Lung microvascular endothelial cell (primary cell): ENCODE results near the gene ARID4B. TPM values are rescaled to one million over a fixed set of nuclear protein-coding genes. Genes with fewer than 3 reads are reported as not detected.
"Not testable (repeated sequence)": the region's sequence is repeated elsewhere in the genome, so short reads cannot be mapped to it uniquely, and the experiment has no call there.

Experiments used
- DNase-seq, 2 donors: peaks; one replicate each; pipeline versions ENCODE4 v3.0.0 to v3.0.0-alpha.2; 2010; ENCODE audit warnings: low read depth in 2 of 2
- total RNA-seq: library from RNA; depleted of rRNA; stranded (reverse); fragments of >200 nt; gene quantifications from 2 replicates; pipeline ENCODE4 v1.2.1, GENCODE V29; 2014

The ARID4B gene
- total RNA-seq, 1 donor from 2014 or later: 43.8 TPM

GRCh38 chr1:235160957-235161684 lies 166.9 kb downstream of the ARID4B start, which contains the start of gene RBM34:
Gene RBM34, minus strand, starts transcription at chr1:235161250. Its CDS starts 24 bp downstream, at chr1:235161226.
- DNase-seq: peak; percentile 91

DNA sequence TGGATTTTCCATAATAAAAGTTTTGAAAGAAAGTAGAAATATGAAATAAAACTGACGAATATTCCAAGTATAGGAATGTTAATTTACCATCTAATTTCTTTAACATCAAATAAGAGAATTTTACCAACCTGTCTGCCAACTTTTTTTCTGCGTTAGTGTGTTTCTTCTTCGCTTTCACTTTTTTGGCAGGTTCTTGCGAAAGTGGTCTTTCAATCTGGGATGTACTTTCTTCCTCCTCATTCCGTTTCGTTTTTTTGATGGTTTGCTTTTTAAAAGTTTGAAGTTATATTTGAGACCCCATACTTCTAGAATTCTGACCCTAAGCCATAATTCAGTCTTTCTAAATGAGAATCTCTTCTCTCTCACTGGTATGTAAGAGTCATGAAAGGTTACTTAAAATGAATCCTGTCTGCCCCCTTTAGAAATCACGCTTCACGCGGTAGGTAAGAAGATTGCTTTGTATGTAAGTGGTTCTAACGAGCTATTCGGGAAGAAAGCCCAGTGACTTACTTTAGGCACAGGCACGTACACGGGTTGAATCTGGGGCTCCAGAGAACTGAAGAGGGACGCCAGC lies 167.5 kb downstream of the ARID4B start:
- peak; percentile 68 to 76 for DNase-seq

GRCh38 chr1:235159930-235160329 lies 168.0 kb downstream of the ARID4B start:
- not testable (repeated sequence) for DNase-seq

- DNase-seq: not testable (repeated sequence)
Observed at GRCh38 chr1:235159284-235159683, 168.7 kb downstream of the ARID4B start.

DNA sequence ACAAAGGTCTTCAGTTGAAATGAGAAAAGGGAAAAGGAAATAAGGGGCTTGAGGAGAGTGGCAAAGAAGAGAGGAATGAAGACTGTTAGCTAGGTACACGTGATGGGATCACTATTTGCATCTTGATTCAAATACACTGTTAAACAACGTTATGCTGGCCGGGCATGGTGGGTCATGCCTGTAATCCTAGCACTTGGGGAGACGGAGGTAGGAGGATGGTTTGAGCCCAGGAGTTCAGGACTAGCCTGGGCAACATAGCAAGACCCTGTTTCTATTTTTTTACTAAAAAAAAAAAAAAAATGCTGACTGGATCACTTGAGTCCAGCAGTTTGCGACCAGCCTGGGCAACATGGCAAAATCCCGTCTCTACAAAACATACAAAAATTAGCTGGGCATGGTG lies 169.3 kb downstream of the ARID4B start:
- DNase-seq: no peak

DNA sequence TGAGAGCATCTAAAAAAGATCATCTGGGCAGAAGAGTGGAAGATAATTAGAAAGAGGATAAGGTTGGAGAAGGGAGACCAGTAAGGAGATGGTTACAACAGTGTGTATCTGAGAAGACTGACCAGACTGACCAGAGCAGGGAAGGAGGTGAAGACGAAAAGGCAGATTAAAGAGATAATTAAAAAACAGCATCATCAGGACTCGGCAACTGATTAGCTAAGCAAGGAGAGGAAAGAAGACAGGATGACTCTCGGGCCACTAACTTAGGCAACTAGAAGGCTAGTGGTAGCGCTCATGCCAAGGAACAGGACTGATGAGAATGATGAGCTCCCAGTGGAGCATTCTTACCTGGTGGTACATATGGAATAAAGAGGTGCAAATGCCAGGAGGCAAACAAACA lies 170.8 kb downstream of the ARID4B start:
- DNase-seq: no peak

DNA sequence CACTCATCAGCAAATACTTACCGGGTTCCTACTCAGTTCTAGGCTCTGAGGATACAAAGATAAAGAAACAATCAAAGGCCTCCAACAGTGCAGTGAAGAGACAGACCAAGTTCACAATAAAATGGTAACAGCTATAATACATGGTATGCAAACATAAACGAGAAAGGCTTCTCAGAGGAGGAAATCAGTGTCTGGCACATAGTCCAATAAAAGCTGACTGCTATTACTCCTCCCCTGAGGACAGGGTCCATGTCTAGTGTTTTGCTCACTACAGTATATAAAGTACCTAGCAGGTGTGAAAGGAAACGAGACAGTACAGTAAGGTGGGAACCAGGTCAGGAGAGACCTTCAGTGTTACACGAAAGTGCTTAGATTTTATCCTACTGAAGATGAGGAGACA lies 171.2 kb downstream of the ARID4B start:
- no peak for DNase-seq

- DNase-seq: no peak
Observed at GRCh38 chr1:235156265-235156664, 171.7 kb downstream of the ARID4B start.

- DNase-seq: no peak
Observed at GRCh38 chr1:235152235-235152634, 175.7 kb downstream of the ARID4B start.

- no peak for DNase-seq
Observed at GRCh38 chr1:235151033-235151432, 176.9 kb downstream of the ARID4B start.

DNA sequence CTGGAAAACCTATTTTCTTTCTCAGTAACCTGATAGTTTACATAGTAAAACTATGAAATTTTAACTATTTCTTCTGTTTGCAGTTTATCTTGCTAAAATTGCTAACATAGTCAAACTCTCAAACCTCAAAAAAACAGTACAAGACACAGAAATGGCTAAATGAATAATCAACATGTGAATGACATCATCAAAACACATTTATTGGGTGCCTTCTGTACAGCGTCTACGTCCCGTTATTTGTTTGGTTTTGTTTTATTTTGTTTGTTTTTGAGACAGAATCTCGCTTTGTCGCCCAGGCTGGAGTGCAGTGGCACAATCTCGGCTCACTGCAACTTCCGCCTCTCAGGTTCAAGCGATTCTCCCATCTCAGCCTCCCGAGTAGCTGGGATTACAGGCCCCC lies 178.2 kb downstream of the ARID4B start:
- no peak for DNase-seq

- no peak for DNase-seq
Observed at GRCh38 chr1:235147269-235147668, 180.7 kb downstream of the ARID4B start.

DNA sequence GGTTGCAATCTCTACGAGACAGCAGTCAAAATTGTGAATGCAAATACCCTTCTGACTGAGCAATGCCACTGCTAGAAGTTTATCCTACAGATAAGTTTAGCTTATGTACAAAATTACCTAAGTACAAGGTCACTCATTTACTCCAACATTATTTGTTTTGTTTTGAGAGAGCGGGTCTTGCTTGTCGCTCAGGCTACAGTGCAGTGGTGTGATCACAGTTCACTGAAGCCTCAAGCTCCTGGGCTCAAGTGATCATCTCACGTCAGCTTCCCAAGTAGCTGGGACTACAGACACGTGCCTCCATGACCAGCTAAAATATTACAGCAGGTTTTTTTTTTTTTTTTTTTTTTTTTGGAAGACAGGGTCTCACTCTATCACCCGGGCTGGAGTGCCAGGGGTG lies 182.3 kb downstream of the ARID4B start:
- DNase-seq: no peak

- DNase-seq: no peak
Observed at GRCh38 chr1:235142991-235143390, 185.0 kb downstream of the ARID4B start.

GRCh38 chr1:235139315-235139714 lies 188.7 kb downstream of the ARID4B start:
- DNase-seq: no peak

GRCh38 chr1:235138821-235139220 lies 189.2 kb downstream of the ARID4B start:
- no peak for DNase-seq

GRCh38 chr1:235136111-235136510 lies 191.9 kb downstream of the ARID4B start:
- DNase-seq: peak in 1 of 2 donors; percentile 36

- DNase-seq: no peak
Observed at GRCh38 chr1:235134171-235134570, 193.8 kb downstream of the ARID4B start.

- no peak for DNase-seq
Observed at GRCh38 chr1:235133086-235133485, 194.9 kb downstream of the ARID4B start.

DNA sequence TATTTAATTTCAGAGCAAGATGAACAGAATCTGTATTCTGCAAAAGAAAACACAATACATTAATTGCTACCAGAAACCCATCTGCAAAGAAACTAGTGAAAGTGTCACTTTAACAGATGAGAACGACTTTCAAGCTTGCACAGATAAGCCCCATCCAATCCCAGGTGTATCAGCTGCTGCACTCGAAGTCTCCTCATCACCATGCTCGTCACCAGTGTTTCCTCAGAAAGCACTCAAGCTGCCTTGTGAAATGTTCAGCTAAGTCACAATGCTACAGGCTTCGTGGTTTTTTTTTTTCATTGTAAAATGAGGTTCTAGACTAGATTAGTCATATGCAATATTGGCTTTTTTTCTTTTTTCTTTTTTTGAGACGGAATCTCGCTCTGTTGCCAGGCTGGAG lies 196.0 kb downstream of the ARID4B start:
- DNase-seq: no peak

DNA sequence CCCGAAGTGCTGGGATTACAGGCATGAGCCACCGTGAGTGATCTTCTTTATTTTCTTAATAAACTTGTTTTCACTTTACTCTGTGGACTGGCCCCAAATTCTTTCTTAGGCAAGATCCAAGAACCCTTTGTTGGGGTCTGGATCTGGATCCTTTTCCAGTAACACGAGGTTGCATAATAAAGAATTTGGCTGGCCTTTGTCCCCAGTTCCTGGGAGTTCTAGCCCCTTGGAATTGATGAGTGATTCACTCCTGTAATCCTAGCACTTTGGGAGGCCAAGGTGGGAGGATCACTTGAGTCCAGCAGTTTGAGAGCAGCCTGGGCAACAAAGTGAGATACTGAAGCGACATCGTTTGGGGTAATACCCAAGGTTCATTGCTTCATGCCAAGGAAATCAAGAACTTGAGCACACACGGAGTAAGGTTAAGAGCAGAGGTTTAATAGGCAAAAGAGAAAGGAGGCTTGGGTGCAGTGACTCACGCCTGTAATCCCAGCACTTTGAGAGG lies 197.2 kb downstream of the ARID4B start:
- no peak for DNase-seq

- no peak for DNase-seq
Observed at GRCh38 chr1:235129774-235130570, 198.0 kb downstream of the ARID4B start.
